GM21447 (cell line): Measurements from ENCODE around the gene DTNBP1.

Experiments
- ATAC-seq: cut with Tn5 transposase; IDR thresholded peaks from one replicate; pipeline ENCODE4 v1.9.1; 2021; ENCODE audit not compliant: unreplicated experiment

The DTNBP1 gene

GRCh38 chr6:15626878-15627674, 35.8 kb downstream of the DTNBP1 start:
- ATAC-seq = no peak

GRCh38 chr6:15626160-15626559, 36.7 kb downstream of the DTNBP1 start:
- no peak for ATAC-seq

GRCh38 chr6:15623276-15624116, 39.3 kb downstream of the DTNBP1 start:
- ATAC-seq = no peak

- no peak for ATAC-seq
These were observed 40.6 kb downstream of the DTNBP1 start for GRCh38 chr6:15622045-15622740.

GRCh38 chr6:15621203-15622044, 41.4 kb downstream of the DTNBP1 start:
- peak; percentile 92 for ATAC-seq

GRCh38 chr6:15620611-15621010, 42.2 kb downstream of the DTNBP1 start:
- no peak for ATAC-seq

GRCh38 chr6:15619330-15619729, 43.5 kb downstream of the DTNBP1 start:
- ATAC-seq = no peak

- no peak for ATAC-seq
These were observed 44.1 kb downstream of the DTNBP1 start for GRCh38 chr6:15618685-15619084.

GRCh38 chr6:15616261-15616660, 46.6 kb downstream of the DTNBP1 start:
- ATAC-seq = no peak

- no peak for ATAC-seq
These were observed 47.0 kb downstream of the DTNBP1 start for GRCh38 chr6:15615802-15616201.

- ATAC-seq = no peak
These were observed 48.6 kb downstream of the DTNBP1 start for GRCh38 chr6:15614277-15614676.

GRCh38 chr6:15608396-15608795, 54.4 kb downstream of the DTNBP1 start:
- ATAC-seq = no peak

- no peak for ATAC-seq
These were observed 55.2 kb downstream of the DTNBP1 start for GRCh38 chr6:15607603-15608002.

- no peak for ATAC-seq
These were observed 56.5 kb downstream of the DTNBP1 start for GRCh38 chr6:15606347-15606746.

GRCh38 chr6:15604843-15605242, 58.0 kb downstream of the DTNBP1 start:
- no peak for ATAC-seq

- ATAC-seq = no peak
These were observed 60.7 kb downstream of the DTNBP1 start for GRCh38 chr6:15602154-15602553.

- ATAC-seq = no peak
These were observed 64.5 kb downstream of the DTNBP1 start for GRCh38 chr6:15598273-15598798.

- no peak for ATAC-seq
These were observed 66.5 kb downstream of the DTNBP1 start for GRCh38 chr6:15596186-15596896.

GRCh38 chr6:15595461-15596173, 67.2 kb downstream of the DTNBP1 start:
- ATAC-seq = no peak
